Body of pancreas (tissue), 4 donors: ENCODE results near the gene PPL. TPM values are rescaled to one million over a fixed set of nuclear protein-coding genes. Genes with fewer than 3 reads are reported as not detected.

Experiments
- ATAC-seq: fragments of 150-250 bp; one replicate; pipeline ENCODE4 v1.9.1; 2016
- DNase-seq, 4 donors: peaks; one replicate each; pipeline ENCODE4 v3.0.0-alpha.2; 2019
- H3K27ac ChIP-seq, 4 donors: fragments of 200-600 bp; sonication (generic); 1 replicate in 3 of 4; 2 replicates in 1 of 4; pipeline versions ENCODE4 v1.5.1 to v1.6.1; 2016 to 2019; ENCODE audit warnings: mild to moderate bottlenecking in 1 of 4, mixed read lengths in 1 of 4, moderate library complexity in 1 of 4
- H3K27me3 ChIP-seq, 2 donors: fragments of 200-600 bp; sonication (generic); one replicate each; pipeline ENCODE4 v1.6.0; 2016; ENCODE audit warnings: mild to moderate bottlenecking in 1 of 2
- H3K36me3 ChIP-seq, 2 donors: fragments of 200-600 bp; sonication (generic); replicated peaks in 1 of 2; 2 replicates each; pipeline ENCODE4 v1.5.1; 2016; ENCODE audit warnings: low read depth in 2 of 2; ENCODE audit not compliant: insufficient read depth in 1 of 2
- H3K4me1 ChIP-seq: fragments of 200-600 bp; sonication (generic); one replicate; pipeline ENCODE4 v1.6.0; 2016
- H3K4me3 ChIP-seq, 2 donors: fragments of 200-600 bp; sonication (generic); 1 replicate in 1 of 2; 2 replicates in 1 of 2; pipeline ENCODE4 v1.5.1; 2016 to 2019
- H3K9me3 ChIP-seq, 3 donors: fragments of 200-600 bp; sonication (generic); 1 replicate in 2 of 3; 2 replicates in 1 of 3; pipeline ENCODE4 v1.5.1; 2016
- CTCF ChIP-seq, 7 experiments: fragments of 450-650 bp in 4 of 7; fragments of 200-600 bp in 3 of 7; sonication (generic) in 3 of 7; IDR thresholded peaks; one replicate each; pipeline ENCODE4 v1.5.1; 2016 to 2019; ENCODE audit warnings: antibody characterized with exemption in 7 of 7
- POLR2A ChIP-seq, 3 donors: fragments of 450-650 bp; IDR thresholded peaks; one replicate each; pipeline ENCODE4 v1.6.1; 2016; ENCODE audit warnings: antibody characterized with exemption in 3 of 3, mild to moderate bottlenecking in 2 of 3
- WGBS, 2 donors: methylation state at CpG; one replicate each; pipeline ENCODE4 v1.1.5; 2017; 5-methylcytosine and 5-hydroxymethylcytosine counted together
- intact Hi-C: fragments of 100-400 bp; cut with DNase I; formaldehyde crosslinking; loops from one replicate; pipeline ENCODE4 v1.15.1; 2023
- total RNA-seq, 2 donors: library from RNA; depleted of rRNA; stranded (reverse); fragments of >200 nt; gene quantifications; one replicate each; pipeline ENCODE4 v1.1.0, GENCODE V29; 2016

The PPL gene
- total RNA-seq, 2 donors from 2014 or later = 20.2 to 26.0 TPM

- intact Hi-C loops = no loop called here
- Histone ChIP-seq H3K4me1 (no peaks in the 10 kb centered on the region), H3K9me3 (no peaks in the 10 kb centered on the region), H3K36me3 (peaks cover 0 to 22% of the 10 kb centered on the region in 2 donors), H3K27me3 (no peaks in the 10 kb centered on the region), H3K4me3 (no peak overlapping the region), H3K27ac (no peak overlapping the region)
- DNase-seq = no peak
- ATAC-seq = no peak
- 81 to 89% methylated on average over 13 of the region's 13 CpGs for WGBS, 2 donors
- no peak for TF ChIP-seq CTCF (IDR thresholded peaks at IDR 0.05)
- no peak for TF ChIP-seq POLR2A (IDR thresholded peaks at IDR 0.05)
Observed at GRCh38 chr16:4837733-4838501, 99.0 kb downstream of the PPL start.

GRCh38 chr16:4836727-4837126, 100.2 kb downstream of the PPL start:
- Histone ChIP-seq H3K36me3 (peaks cover 0 to 26% of the 10 kb centered on the region in 2 donors), H3K4me3 (no peak overlapping the region), H3K4me1 (no peaks in the 10 kb centered on the region), H3K27me3 (no peaks in the 10 kb centered on the region), H3K27ac (no peak overlapping the region), H3K9me3 (no peaks in the 10 kb centered on the region)
- WGBS, 2 donors = 75 to 85% methylated on average over 2 of the region's 2 CpGs
- ATAC-seq = no peak
- DNase-seq = no peak
- no peak for TF ChIP-seq POLR2A (IDR thresholded peaks at IDR 0.05)
- TF ChIP-seq CTCF (IDR thresholded peaks at IDR 0.05) = no peak
- intact Hi-C loops = no loop called here

- WGBS, 2 donors = 90 to 94% methylated on average over 1 of the region's 1 CpG
- H3K36me3 ChIP-seq = peaks cover 0 to 34% of the 10 kb centered on the region in 2 donors
Observed at GRCh38 chr16:4833584-4833983, 103.4 kb downstream of the PPL start.

GRCh38 chr16:4832698-4833343, 104.1 kb downstream of the PPL start:
- Histone ChIP-seq H3K4me3 (no peak overlapping the region), H3K4me1 (no peaks in the 10 kb centered on the region), H3K27me3 (no peaks in the 10 kb centered on the region), H3K36me3 (peaks cover 0 to 38% of the 10 kb centered on the region in 2 donors), H3K9me3 (no peaks in the 10 kb centered on the region), H3K27ac (no peak overlapping the region)
- ATAC-seq (no peak), DNase-seq (no peak)
- 68 to 78% methylated on average over 6 of the region's 6 CpGs for WGBS, 2 donors
- TF ChIP-seq CTCF (IDR thresholded peaks at IDR 0.05) (no peak), POLR2A (IDR thresholded peaks at IDR 0.05) (no peak)
- intact Hi-C loops = no loop called here

More at GRCh38 chr16:4833584-4833983, 103.4 kb downstream of the PPL start:
- intact Hi-C loops = no loop called here
- Histone ChIP-seq H3K4me1 (no peaks in the 10 kb centered on the region), H3K4me3 (no peak overlapping the region), H3K9me3 (no peaks in the 10 kb centered on the region), H3K27ac (no peak overlapping the region), H3K27me3 (no peaks in the 10 kb centered on the region)
- DNase-seq (no peak), ATAC-seq (no peak)
- TF ChIP-seq CTCF (IDR thresholded peaks at IDR 0.05) = no peak
- no peak for TF ChIP-seq POLR2A (IDR thresholded peaks at IDR 0.05)

Other genes with a start within 250 kb of the PPL start
- gene NUDT16L1, start 243.6 kb downstream of the PPL start, total RNA-seq = 10 to 100 TPM; 18.7 to 25.4 TPM
- 10 to 100 TPM; 16.6 to 64.9 TPM for gene ANKS3, start 202.9 kb downstream of the PPL start, total RNA-seq
- under 1 TPM; under 0.01 to 0.26 TPM for gene DNAAF8, start 202.6 kb downstream of the PPL start, total RNA-seq
- 10 to 100 TPM in 1 of 2 donors, 1 to 10 TPM in 1; 7.5 to 13.8 TPM for gene ZNF500, start 170.0 kb downstream of the PPL start, total RNA-seq
- gene SEPTIN12, start 148.8 kb downstream of the PPL start, total RNA-seq = not detected
- gene SMIM22, start 141.8 kb downstream of the PPL start, total RNA-seq = 10 to 100 TPM in 1 of 2 donors, 1 to 10 TPM in 1; 4.7 to 29.3 TPM
- 10 to 100 TPM; 21.8 to 25.9 TPM for gene ROGDI, start 134.5 kb downstream of the PPL start, total RNA-seq
- gene GLYR1, start 89.9 kb downstream of the PPL start, total RNA-seq = 10 to 100 TPM; 19.7 to 27.7 TPM
- 10 to 100 TPM; 20.8 to 41.2 TPM for gene UBN1, start 89.7 kb downstream of the PPL start, total RNA-seq
- gene SEC14L5, start 21.2 kb upstream of the PPL start, total RNA-seq = under 1 TPM in 1 of 2 donors, not detected in 1; 0.26 TPM
- gene NAGPA, start 96.8 kb upstream of the PPL start, total RNA-seq = 10 to 100 TPM in 1 of 2 donors, 1 to 10 TPM in 1; 7.9 to 24.6 TPM
- 10 to 100 TPM in 1 of 2 donors, 1 to 10 TPM in 1; 2.6 to 17.1 TPM for gene C16orf89, start 128.8 kb upstream of the PPL start, total RNA-seq
- gene ALG1, start 134.7 kb upstream of the PPL start, total RNA-seq = 10 to 100 TPM; 20.2 to 26.0 TPM
- gene EEF2KMT, start 160.6 kb upstream of the PPL start, total RNA-seq = 1 to 10 TPM; 2.0 to 2.9 TPM